Gastrocnemius medialis (tissue), 4 donors: Measurements from ENCODE around the gene PRKCE.

ENCODE experiments used
- POLR2A ChIP-seq, 2 donors: fragments of 450-650 bp; IDR thresholded peaks; one replicate each; pipeline ENCODE4 v1.6.1; 2017; ENCODE audit warnings: antibody characterized with exemption in 2 of 2, mild to moderate bottlenecking in 2 of 2, moderate library complexity in 2 of 2
- TF ChIP-seq, protein P1 (sequence below), 5 experiments: fragments of 450-650 bp in 3 of 5; fragments of 200-600 bp in 2 of 5; sonication (generic) in 2 of 5; IDR thresholded peaks in 4 of 5; conservative IDR thresholded peaks in 1 of 5; 1 replicate in 4 of 5; 2 replicates in 1 of 5; pipeline ENCODE4 v1.5.1; 2016 to 2019; ENCODE audit warnings: antibody characterized with exemption in 5 of 5, mild to moderate bottlenecking in 3 of 5, moderate library complexity in 3 of 5

- TF ChIP-seq, protein P1, sequence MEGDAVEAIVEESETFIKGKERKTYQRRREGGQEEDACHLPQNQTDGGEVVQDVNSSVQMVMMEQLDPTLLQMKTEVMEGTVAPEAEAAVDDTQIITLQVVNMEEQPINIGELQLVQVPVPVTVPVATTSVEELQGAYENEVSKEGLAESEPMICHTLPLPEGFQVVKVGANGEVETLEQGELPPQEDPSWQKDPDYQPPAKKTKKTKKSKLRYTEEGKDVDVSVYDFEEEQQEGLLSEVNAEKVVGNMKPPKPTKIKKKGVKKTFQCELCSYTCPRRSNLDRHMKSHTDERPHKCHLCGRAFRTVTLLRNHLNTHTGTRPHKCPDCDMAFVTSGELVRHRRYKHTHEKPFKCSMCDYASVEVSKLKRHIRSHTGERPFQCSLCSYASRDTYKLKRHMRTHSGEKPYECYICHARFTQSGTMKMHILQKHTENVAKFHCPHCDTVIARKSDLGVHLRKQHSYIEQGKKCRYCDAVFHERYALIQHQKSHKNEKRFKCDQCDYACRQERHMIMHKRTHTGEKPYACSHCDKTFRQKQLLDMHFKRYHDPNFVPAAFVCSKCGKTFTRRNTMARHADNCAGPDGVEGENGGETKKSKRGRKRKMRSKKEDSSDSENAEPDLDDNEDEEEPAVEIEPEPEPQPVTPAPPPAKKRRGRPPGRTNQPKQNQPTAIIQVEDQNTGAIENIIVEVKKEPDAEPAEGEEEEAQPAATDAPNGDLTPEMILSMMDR (IDR thresholded peaks at IDR 0.05 in 4 of 5, conservative IDR thresholded peaks at IDR 0.05 in 1 of 5): no peak
- no peak for TF ChIP-seq POLR2A (IDR thresholded peaks at IDR 0.05)
Measured at GRCh38 chr2:45978302-45978859, 326.9 kb downstream of the PRKCE start.
